ENCODE results near the gene CYREN. TPM values are rescaled to one million over a fixed set of nuclear protein-coding genes. Genes with fewer than 3 reads are reported as not detected.
"Not testable (repeated sequence)": the region's sequence is repeated elsewhere in the genome, so short reads cannot be mapped to it uniquely, and the experiment has no call there.

Gene CYREN
- total RNA-seq, 1 donor from 2014 or later, result 15.0 TPM

DNA sequence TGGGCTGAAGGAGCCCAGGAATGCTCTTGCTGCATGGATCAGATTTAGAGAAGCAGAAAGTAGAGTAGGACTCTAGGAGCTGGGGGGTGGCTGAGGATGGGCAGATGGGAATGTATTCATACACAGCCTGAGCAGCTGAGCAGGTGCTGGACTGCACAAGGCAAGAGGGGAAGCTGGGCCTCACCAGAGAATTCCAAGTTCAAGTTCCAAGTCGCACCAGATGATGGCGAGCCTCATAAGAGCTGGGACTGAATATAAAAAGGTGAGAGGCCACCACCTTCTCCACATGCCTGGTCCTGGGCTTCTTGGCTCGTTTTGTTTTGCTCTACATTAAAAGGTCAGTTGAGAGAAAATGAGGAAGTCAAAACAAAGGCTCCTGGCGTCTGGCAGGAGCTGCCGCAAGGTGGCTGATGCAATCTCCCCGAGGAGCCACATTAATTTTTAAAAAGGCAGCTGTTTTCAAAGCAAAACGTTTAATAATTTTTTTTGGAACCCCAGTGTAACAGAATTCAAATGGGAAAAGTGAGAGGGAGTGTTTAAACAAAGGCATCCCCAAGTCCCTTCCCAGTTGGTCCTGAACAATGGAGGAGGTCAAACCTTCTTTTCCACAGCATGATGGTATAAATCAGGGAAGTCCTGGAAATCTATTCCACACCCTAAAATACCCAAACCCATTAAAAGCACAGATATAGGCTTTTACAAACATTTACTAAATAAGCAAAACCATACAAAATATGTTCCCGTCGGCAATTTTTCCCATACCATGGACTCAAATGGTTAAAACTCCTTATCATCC, 9.5 kb downstream of the CYREN start:
- DNase-seq (ENCODE audit: low spot score), result no peak
- ATAC-seq, result no peak

DNA sequence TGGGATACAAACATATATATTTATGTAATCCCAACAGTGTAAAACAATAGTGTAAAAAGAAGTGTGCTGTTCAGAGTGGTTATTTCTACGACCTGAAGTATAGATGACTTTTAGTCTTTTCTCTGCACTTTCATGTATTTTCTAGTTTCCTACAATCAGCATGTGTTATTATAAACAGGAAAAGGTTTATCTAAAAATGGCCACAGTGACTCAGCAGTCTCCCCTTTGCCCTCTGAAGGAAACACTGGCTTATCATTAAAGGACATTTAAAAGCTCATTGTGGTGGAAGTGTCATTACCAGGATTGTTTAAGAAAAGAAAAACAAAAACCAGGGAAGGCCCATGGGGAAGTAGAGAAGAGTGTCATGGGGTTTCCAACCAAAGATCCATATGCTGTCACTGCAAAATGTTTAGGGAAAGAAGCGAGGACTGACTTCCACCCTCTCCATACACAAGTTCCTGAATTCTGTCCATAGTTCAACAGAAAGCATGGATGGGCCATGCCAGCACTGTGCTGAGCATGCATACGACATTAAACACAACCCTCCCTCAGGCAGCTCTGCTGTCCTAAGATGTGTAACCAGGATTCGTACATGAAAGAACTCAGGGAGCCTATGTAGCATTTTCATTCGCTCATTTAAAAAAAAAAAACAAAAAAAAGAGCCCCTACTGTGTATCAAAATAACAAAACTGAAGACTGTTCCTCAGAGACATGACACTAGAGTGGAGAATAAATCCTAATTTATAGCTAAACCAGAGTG, 10.2 kb downstream of the CYREN start:
- ATAC-seq (peak; percentile 49), DNase-seq (ENCODE audit: low spot score) (no peak)

DNA sequence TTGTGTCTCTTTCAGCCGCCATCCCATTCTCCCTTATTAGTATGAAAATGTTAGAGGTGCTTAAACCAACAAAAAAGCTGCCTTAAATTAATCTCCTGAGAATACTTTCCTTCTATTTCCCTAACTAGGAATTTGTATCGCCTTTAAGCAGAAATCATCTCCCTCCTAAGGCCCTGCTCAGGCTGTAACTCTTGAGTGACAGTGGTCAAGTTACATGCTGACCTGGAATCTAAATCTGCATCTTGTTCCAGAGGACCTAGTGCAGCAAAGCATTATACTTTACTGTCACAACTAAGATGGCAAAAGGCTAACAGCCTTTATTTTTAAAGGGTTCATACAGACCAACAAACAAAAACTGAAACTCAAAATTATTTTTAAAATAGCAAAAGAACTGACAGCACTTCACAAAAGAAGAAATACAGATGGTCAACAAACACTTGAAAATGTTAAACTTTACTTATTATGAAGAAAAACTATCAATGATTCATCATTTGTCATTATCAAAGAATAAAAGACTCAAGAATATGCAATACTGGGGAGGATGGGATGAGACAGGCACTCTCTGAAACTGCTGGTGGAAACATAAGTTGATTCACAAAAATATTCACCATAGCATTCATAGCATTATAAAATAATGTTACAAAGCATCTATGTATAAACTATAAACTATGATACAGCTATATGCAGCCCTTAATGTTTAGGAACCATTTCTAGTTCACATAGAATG, 11.0 kb downstream of the CYREN start:
- DNase-seq (ENCODE audit: low spot score) (no peak), ATAC-seq (no peak)

DNA sequence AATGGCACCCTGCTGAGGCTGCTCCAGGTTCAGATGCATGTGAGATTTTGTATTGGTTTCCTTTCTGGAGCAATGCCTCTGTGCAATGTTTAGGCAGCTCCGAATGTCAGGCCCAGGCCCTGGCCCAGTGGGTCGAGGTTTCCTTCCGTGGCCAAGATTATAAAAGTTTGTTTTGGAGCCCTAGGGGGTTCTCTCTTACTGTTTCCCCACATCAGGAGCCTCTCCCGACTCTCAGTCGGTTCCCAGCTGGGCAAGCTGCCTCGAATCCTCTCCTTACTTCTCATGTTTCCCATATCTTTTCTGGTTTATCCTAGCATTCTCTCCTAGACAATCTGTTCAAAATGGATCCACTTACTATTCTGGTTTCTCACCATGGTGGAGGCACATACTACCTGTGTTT, 11.6 kb downstream of the CYREN start:
- no peak for DNase-seq (ENCODE audit: low spot score)

DNA sequence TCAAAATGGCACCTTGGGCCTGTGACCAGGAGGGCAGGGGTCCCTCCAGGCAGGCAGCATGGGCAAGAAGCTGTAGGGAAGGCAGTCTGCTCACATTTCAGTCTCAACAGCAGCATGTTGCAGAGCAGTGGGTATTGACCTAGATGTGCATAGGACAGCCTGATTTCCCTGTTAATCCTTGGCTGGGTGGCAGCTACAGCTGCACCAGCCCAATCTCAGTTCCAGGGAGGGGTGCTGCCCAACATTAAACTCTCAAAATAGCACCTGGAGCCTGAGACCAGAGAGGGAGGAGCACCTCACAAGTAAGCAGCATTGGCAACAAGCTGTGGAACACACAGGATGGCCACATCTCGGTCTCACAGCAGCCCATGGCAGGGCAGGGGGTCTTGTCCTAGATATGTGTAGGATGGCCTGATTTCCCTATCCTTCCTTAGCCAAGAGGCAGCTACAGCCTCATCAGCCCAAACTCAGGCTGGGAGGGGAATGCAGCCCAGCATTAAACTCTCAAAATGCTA, 12.3 kb downstream of the CYREN start:
- ATAC-seq (peak; percentile 30), DNase-seq (ENCODE audit: low spot score) (no peak)

More for the DNA sequence above, 11.6 kb downstream of the CYREN start:
- no peak for ATAC-seq

DNA sequence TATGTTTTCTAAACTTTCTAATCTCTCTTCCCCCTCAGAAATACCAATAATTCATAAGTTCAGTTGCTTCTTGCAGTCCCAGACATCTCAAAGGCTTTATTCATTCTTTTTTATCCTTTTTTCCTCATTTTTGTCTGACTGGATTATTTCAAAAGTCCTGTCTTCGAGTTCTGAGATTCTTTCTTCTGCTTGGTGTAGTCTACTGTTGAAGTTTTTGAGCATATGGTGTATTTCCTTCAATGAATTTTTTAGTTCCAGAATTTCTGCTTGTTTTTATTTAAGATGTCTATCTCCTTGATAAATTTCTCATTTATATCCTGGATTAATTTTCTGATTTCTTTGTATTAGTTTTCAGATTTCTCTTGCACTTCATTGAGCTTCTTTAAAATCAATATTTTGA, 14.2 kb downstream of the CYREN start:
- DNase-seq (ENCODE audit: low spot score) (no peak), ATAC-seq (no peak)

DNA sequence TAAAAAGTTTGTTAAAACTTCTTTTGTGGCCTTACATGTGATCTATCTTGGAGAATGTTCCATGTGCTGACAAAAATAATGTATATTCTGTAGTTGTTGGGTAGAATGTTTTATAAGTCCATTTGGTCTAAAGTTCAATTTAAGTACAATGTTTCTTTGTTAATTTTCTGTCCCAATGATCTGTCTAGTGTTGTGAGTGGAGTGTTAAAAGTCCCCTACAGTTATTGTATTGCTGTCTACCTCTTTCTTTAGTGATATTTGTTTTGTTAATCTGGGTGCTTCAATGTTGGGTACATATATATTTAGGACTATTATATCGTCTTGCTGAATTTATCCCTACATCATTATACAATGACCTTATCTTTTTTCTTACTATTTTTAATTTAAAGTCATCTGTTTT, 15.8 kb downstream of the CYREN start:
- ATAC-seq (no peak), DNase-seq (ENCODE audit: low spot score) (no peak)

DNA sequence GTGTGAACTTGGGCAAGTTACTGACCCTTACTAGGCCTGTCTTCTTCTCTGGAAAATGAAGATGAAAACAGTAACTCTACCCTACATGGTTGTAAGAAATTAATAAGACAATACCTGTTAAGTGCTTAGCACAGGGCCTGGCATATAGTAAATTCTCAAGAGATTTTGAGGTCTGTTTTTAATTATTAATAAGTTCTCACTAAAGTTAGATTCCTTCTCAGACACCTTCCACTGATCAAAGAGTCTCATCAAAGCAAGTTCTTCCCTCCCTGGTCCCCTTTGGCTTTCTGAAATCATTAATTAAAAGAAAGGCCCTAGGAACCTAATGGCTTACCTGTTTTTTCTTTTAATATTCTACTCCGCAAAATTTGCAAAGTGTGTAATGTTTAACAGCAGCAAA, 18.1 kb downstream of the CYREN start:
- ATAC-seq, result no peak
- DNase-seq (ENCODE audit: low spot score), result no peak

DNA sequence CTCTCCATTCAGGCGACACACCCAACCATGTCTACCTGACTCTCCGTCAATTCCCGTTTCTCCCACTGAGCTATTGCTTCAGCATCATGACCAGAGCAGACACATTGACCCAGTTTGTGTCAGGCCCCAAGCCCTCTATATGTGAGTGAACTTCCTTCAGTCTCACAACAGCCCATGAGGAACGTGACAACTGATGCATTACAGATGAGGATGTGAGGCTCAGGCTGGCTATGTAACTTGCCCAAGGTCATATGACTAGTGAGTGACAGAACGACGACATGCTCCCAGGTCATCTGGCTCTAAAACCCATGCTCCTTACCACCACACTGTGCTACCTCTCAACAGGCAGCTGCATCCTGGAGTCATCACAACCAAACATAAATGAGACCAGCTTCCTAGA, 19.0 kb downstream of the CYREN start:
- DNase-seq (ENCODE audit: low spot score), result no peak

DNA sequence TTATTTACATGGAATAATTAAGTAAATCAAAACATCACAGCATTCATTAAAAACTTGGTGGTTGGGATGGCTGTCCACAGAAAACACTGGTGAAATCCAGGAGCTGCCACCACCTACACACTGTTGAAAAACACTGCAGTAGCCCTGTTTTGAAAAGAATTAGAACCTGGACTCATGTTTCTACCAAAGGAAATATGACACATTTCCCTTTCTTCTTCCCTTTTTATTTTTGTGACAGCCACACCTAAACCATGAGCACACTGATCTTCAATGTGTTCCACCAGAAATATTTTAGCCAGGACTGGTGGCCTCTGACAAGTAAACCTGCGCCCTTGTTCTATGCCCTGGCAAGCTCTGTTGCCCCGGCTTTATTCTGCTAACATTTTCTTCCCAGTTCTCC, 19.4 kb downstream of the CYREN start:
- ATAC-seq (no peak), DNase-seq (ENCODE audit: low spot score) (no peak)

More for the DNA sequence above, 19.0 kb downstream of the CYREN start:
- no peak for ATAC-seq

DNA sequence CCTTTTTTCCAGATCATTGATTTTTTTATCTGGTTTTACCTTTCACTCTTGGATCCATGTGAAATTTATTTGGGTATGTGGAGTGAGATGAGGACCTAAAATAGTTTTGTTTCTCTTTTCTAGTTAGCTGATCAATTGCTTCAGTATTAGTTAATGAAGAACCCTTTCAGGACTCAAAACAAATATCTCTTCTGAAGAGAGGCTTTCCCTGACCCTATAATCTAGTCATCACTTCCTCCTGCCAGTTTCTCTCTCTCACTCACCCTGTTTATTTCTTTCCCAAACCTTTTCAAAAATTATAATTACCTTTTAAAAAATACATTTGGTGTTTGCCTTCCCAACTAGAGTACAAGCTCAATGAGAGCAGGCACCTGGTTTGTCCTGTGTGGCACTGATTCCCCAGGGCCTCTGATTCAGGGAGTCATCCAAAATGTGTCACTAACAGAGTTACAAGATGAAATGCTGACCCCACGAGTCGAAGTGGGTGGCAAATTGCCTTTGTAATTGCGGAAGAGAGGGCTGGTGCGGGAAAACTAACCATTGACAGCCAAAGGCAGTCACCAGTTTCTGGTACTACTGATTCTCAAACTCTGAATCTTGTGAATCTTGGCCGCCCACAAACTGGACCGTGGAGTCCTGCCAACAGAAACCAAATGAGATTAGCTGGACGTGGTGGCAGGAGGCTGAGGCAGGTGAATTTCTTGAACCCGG, 20.3 kb downstream of the CYREN start:
- ATAC-seq, result peak; percentile 50
- DNase-seq (ENCODE audit: low spot score), result peak; percentile 90

DNA sequence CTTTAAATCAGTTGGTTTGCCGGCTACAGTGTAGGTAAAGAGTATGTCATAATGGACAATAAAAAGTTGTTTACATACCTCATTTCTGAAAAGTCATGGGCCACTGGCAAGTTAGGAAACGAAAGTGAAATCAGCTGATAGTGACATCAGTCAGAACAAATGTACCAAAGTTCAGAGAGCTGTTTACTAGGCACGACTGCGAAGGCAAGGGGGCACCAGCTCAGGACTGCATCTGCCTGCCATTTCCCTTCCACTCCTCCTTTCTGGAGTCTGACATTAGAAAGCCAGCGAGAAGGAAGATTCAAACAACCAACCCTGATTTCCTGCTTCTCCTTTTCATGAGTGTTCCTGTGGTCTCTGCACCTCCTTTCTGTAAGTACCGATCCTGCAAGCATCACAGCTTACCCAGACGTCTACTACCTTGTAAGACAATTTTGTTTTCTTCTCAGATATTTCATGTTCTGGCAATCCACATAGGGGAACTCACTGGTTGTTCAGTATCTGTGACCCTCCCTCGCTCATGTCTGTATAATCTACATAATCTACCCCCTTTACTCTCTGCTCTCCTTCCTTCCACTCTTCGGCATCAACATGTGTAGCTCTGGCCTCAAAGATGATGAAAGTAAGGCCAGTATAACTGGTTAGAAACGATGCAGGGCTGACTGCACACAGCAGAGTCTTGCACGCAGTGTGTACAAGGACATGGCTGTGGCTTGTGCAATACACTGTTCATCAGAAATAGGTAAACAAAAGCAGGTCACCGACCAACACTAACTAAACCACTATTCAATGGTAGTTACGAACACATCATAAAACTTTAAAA, 22.4 kb downstream of the CYREN start, which contains the start of gene TMEM140:
TSS of gene TMEM140 (plus strand) at position 174 of the 823 bp plus-strand sequence. CDS start 16,370 bp downstream, outside the sequence.
- peak; percentile 76 for ATAC-seq
- DNase-seq (ENCODE audit: low spot score), result peak; percentile 81

DNA sequence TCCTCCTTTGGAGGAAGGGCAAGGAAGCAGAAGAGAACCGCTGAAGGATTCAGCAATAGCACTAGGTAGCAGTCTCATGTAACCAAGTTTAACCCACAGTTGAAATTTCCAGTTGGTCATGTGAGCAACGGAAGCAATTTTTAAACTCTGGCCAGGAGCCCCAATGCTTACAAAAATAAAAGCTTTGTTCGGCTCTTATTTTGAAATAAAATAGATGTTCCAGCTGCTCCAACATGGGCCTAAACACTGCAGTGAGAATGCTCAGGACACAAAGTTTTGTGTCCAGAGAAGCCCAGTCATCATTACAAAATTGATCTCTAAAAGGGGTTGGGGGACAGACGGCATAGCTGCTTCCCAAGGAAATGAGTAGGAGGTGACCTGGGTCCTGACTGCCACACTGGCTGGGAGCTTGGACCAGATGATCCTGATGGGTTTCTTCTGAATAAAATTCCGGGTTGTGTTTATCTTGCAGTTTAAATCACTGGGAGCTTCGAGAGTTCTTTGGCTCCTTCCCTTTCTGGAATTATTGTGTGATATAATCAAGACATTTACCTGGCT, 23.1 kb downstream of the CYREN start:
- ATAC-seq, result peak; percentile 29

DNA sequence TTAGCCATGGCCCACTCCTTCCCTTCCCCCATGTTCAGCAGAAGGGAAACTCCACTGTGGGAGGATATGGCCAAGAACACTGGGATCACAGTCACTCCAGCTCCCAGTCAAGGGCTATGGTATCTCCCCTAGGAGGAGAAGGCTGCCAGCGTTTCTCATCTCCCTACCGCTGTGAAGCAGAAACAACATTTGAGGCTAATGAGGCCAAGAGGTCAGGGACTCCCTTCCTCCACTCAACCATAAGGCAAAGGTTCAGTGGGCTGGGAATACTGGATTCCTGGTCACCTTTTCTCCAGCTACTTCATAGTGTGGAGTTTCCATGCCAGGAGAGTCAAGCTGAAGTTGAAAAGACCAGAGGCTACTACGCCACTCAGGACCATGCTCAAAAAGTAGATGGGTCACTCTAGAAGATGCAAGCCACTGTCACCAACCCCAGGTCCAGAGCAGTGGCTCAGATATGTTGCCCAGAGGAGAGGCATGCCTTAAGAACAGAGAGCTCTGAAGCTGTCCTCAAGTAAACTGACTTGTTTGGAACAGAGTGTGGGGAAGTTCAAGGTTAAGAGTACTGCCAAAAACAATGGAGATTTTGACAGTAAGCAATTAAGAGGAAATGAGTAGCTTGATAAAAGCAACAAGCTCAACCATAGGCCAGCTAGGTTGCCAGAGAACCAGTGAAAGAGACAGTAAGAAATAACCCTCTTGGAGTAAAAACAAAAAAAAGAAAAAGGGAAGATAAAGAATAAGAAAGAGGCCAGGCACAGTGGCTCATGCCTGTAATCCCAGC, 26.4 kb downstream of the CYREN start:
- peak; percentile 10 for ATAC-seq
- DNase-seq (ENCODE audit: low spot score), result no peak

More for the DNA sequence above, 23.1 kb downstream of the CYREN start:
- DNase-seq (ENCODE audit: low spot score), result no peak

DNA sequence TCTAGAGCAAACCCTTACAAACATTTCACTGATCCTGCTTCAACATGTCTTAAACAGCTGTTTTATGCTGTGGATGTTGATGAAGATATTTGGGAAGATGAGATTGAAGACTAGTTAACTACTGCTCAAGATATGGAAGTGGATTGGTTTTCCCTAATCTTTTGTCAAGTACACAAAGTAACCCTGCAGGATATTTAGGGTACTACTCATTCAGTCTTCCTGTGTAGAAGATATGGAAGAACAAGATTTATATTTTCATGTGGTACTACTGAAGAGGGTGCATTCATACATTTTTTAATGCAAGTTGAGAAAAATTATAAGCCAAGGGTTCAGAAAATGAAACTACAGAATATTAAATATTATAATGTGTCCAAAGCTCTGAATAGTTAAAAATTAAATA, 40.9 kb downstream of the CYREN start:
- DNase-seq (ENCODE audit: low spot score), result no peak
- no peak for ATAC-seq

DNA sequence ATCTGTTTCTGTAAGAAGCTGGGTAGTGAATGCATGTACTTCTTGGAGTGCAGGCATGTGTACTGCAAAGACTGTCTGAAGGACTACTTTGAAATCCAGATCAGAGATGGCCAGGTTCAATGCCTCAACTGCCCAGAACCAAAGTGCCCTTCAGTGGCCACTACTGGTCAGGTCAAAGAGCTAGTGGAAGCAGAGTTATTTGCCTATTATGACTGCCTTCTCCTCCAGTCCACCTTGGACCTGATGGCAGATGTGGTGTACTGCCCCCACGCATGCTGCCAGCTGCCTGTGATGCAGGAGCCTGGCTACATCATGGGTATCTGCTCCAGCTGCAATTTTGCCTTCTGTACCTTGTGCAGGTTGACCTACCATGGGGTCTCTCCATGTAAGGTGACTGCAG, 41.6 kb downstream of the CYREN start:
- ATAC-seq, result no peak
- DNase-seq (ENCODE audit: low spot score), result no peak

DNA sequence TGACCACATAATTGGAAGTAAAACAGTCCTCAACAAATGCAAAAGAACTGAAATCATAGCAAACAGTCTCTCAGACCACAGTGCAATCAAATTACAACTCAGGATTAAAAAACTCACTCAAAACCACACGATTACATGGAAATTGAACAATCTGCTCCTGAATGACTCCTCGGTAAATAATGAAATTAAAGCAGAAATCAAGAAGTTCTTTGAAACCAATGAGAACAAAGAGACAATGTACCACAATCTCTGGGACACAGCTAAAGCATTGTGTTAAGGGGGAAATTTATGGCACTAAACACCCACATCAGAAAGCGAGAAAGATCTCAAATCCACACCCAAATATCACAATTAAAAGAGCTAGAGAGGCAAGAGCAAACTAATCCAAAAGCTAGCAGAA, 45.9 kb downstream of the CYREN start:
- DNase-seq (ENCODE audit: low spot score); ATAC-seq: not testable (repeated sequence)

DNA sequence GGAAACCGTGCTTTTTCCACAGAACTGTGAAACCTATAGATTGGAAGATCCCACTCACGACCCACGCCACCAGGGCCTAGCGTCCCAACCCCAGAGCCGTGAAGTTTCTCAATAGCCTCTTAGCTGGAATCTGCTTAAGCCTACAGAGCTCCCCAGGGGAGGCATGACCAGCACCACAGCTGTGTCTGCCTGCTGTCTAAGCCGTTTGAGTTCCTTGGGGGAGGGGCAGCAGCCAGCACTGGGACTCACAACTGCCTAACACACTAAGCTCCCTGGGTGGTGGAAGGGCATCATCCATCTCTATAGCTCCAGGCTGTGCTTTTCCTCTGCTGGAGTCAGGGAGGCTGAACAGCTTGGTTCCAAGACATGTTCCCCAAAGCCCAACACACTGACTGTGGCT, 48.6 kb downstream of the CYREN start:
- DNase-seq (ENCODE audit: low spot score) (no peak), ATAC-seq (no peak)

DNA sequence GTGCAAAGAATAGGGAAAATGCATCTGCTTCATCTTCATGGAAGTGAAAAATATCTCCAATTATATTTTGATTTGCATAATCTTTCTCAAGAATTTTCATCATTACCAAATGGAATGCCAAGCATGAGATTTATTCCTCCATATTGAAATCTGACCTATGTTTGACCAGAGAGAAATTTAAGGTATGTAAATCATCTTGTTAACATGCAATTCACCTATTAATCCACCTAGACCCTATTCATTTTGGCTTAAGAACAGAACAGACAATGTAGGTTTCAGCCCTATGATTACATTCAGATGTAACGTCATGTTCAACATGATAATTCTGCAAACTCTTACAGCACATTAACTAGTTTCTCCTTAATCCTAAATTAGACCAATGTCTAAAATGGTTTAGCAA, 53.4 kb downstream of the CYREN start:
- DNase-seq (ENCODE audit: low spot score), result no peak
- ATAC-seq, result no peak
